Lower leg skin (tissue), 4 donors: ENCODE data around the gene PRKCZ. TPM values are rescaled to one million over a fixed set of nuclear protein-coding genes. Genes with fewer than 3 reads are reported as not detected.

Experiments
- DNase-seq, 2 donors: peaks; one replicate each; pipeline ENCODE4 v3.0.0-alpha.2; 2019; ENCODE audit warnings: low spot score in 2 of 2
- H3K4me3 ChIP-seq: fragments of 200-600 bp; sonication (generic); 2 replicates; pipeline ENCODE4 v1.5.1; 2017; ENCODE audit warnings: mild to moderate bottlenecking, low read depth; ENCODE audit not compliant: poor library complexity, severe bottlenecking
- CTCF ChIP-seq, 3 donors: fragments of 450-650 bp; IDR thresholded peaks; one replicate each; pipeline ENCODE4 v1.5.1; 2016; ENCODE audit warnings: antibody characterized with exemption in 3 of 3, mild to moderate bottlenecking in 3 of 3, moderate library complexity in 2 of 3
- POLR2A ChIP-seq, 2 donors: fragments of 450-650 bp; IDR thresholded peaks; one replicate each; pipeline ENCODE4 v1.6.1; 2016 to 2017; ENCODE audit warnings: antibody characterized with exemption in 2 of 2, mild to moderate bottlenecking in 1 of 2, moderate library complexity in 1 of 2
- WGBS, 2 donors: methylation state at CpG; one replicate each; pipeline ENCODE4 v1.1.5; 2018; 5-methylcytosine and 5-hydroxymethylcytosine counted together
- intact Hi-C: fragments of 100-400 bp; cut with DNase I; formaldehyde crosslinking; loops from one replicate; pipeline ENCODE4 v1.15.0; 2023; ENCODE audit warnings: low total_unique reads
- total RNA-seq, 4 donors: library from RNA; depleted of rRNA; stranded (reverse); fragments of >200 nt; gene quantifications; one replicate each; pipeline ENCODE4 v1.1.0, GENCODE V29; 2016

The PRKCZ gene
- total RNA-seq, 4 donors from 2014 or later: 25.9 to 32.2 (median 26.8) TPM

DNA sequence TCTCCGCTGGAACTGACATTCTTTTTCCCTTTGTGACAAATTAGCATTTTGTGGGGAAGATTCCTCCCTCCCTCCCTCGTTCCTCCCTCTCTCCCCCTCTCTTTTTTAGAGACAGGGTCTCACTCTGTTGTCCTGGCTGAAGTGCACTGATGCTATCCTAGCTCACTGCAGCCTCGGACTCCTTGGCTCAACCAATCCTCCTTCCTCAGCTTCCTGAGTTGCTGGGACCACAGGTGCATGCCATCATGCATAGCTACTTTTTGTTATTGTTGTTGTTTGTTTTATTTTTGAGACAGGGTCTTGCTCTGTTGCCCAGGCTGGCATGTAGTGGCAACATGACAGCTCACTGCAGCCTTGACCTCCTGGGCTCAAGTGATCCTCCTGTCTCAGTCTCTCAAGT lies 171.1 kb downstream of the PRKCZ start:
- intact Hi-C loops: no loop called here
- 84 to 85% methylated on average over 3 of the region's 3 CpGs for WGBS, 2 donors
- DNase-seq: no peak

DNA sequence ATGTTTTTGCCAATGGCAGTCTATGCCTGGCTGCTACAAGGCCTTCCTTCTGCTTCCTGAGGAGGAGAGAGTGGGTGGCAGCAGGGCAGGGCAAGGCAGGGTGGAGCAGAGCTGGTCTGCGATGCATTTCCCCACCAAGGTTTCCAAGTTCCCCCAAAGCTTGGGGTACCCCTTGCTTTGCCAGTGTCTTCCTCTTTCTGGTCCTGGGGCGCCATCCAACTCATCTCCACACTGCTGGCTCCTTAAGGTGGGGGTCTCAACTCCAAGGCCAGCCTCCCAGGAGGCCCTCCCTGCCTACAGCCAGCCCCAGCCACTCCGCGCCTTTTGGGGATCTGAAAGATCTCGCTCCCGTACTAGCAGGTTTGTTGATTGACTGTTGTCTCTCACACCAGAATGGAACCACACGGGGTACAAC lies 174.0 kb downstream of the PRKCZ start:
- H3K4me3 ChIP-seq: no peak overlapping the region
- TF ChIP-seq CTCF (IDR thresholded peaks at IDR 0.05) (no peak), POLR2A (IDR thresholded peaks at IDR 0.05) (no peak)
- DNase-seq: no peak
- WGBS, 2 donors: 81 to 83% methylated on average over 7 of the region's 7 CpGs
- intact Hi-C loops: no loop called here

More for the DNA sequence above, 171.1 kb downstream of the PRKCZ start:
- no peak overlapping the region for H3K4me3 ChIP-seq
- no peak for TF ChIP-seq POLR2A (IDR thresholded peaks at IDR 0.05)
- TF ChIP-seq CTCF (IDR thresholded peaks at IDR 0.05): no peak

GRCh38 chr1:2224631-2225428 lies 174.6 kb downstream of the PRKCZ start:
- DNase-seq: no peak
- 81 to 87% methylated on average over 17 of the region's 18 CpGs for WGBS, 2 donors
- intact Hi-C loops: no loop called here
- TF ChIP-seq POLR2A (IDR thresholded peaks at IDR 0.05) (no peak), CTCF (IDR thresholded peaks at IDR 0.05) (no peak)
- no peak overlapping the region for H3K4me3 ChIP-seq

- WGBS, 2 donors: 24 to 52% methylated on average over 16 to 38 of the region's 73 CpGs
- TF ChIP-seq CTCF (IDR thresholded peaks at IDR 0.05): no peak
- no peak for TF ChIP-seq POLR2A (IDR thresholded peaks at IDR 0.05)
- no peak overlapping the region for H3K4me3 ChIP-seq
- intact Hi-C loops: no loop called here
- DNase-seq: peak; percentile 14 to 91
Observed at GRCh38 chr1:2226525-2227345, 176.5 kb downstream of the PRKCZ start.

GRCh38 chr1:2227346-2228156 lies 177.3 kb downstream of the PRKCZ start:
- peak; percentile 93 to 99 for DNase-seq
- TF ChIP-seq CTCF (IDR thresholded peaks at IDR 0.05) (no peak), POLR2A (IDR thresholded peaks at IDR 0.05) (peak in 1 of 2 donors; percentile 17)
- WGBS, 2 donors: 0% methylated on average over 40 of the region's 129 CpGs; no CpG with 5 or more reads in 1 of the 2 donors
- H3K4me3 ChIP-seq: peak overlapping the region; percentile 51
- intact Hi-C loops: no loop called here
